Activated CD4-positive, CD25-positive, alpha-beta regulatory T cell treated with anti-CD3 and anti-CD28 coated beads, Interleukin-2, amount 50 U/mL, for 24 hours (primary cell): ENCODE measurements around the gene NHSL2.
A peak's percentile ranks its signal among the peaks of the same experiment; 100 is the strongest.
"Not testable (repeated sequence)": the region's sequence is repeated elsewhere in the genome, so short reads cannot be mapped to it uniquely, and the experiment has no call there.

Experiments used
- ATAC-seq, 2 donors: fragments of 150-1000 bp; cut with Tn5 transposase; one replicate each; pipeline ENCODE4 v1.10.0; 2021; ENCODE audit warnings: mild to moderate bottlenecking in 1 of 2, moderate library complexity in 1 of 2

NHSL2 gene

DNA sequence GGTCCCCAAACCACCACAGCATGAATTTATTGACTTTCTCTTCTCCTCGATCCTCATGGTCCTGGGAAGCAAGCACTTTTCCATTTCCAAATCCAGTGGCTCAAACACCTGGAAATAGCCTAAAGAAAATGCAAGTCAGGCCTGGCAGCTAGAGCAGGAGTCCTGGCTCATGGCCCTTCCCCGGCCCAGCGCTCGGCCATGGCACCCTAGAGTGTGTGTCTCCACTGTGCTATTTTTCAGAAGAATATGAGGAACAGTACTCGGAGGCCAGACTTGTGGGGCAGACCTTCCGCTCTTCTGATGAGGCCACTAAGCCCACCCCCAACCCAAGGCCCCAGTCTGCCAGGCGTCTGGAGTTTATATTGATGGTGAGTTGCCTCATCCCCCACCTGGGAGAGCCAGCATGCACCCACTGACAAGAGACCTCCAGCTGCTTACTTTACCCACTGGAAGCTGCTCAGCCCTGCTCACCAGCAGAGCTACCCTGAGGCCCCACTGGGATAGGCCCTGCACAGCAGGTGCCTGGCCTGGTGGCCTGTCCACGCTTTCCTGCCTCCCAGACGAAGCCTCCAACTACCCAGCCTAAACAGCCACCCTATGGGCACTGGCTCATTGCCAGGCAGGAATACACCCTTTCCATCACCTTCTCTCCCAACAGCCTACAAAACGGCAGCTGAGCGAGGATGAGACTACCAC, 223.4 kb downstream of the NHSL2 start:
- no peak for ATAC-seq

DNA sequence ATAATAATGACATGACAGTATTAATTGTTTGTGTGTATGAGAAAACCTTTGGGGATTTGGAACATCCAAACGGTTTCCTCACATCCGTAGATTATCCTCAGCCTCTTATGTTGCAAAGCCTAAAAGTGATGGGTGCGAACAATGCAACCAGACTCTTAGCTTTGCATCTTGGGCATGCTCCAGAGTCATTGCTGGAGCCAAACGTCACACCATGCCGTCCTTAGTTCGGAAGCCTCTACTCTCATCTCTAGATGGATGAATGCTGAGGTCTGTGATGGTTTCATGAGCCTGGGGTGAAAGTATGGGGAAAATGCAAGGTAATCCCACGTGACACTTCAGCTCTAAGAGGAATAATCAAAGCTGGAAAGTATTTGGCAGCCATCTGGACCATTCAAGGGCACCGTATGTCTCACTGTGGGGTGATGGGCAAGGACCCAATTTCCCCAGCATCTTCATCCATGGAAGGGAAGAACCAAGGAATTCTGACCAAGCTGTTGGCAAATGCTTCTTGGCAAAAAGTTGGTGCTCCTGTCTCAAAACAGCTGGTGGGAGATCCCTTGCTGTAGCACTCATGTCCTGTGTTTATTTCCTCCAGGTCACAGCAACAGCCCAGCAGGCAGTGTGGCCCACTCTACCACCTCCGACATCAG, 227.3 kb downstream of the NHSL2 start:
- ATAC-seq: no peak

DNA sequence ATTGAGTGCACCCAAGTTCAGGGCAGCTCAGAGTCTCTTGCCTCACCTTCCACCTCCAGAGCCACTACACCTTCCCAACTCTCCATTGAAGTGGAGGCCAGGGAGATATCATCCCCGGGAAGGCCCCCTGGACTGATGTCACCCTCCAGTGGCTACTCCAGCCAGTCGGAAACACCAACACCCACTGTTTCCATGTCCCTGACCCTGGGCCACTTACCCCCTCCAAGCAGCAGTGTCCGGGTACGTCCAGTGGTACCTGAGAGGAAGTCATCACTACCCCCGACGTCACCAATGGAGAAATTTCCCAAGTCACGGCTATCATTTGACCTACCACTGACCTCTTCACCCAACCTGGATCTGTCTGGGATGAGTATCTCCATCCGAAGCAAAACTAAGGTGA, 228.9 kb downstream of the NHSL2 start:
- ATAC-seq: no peak

DNA sequence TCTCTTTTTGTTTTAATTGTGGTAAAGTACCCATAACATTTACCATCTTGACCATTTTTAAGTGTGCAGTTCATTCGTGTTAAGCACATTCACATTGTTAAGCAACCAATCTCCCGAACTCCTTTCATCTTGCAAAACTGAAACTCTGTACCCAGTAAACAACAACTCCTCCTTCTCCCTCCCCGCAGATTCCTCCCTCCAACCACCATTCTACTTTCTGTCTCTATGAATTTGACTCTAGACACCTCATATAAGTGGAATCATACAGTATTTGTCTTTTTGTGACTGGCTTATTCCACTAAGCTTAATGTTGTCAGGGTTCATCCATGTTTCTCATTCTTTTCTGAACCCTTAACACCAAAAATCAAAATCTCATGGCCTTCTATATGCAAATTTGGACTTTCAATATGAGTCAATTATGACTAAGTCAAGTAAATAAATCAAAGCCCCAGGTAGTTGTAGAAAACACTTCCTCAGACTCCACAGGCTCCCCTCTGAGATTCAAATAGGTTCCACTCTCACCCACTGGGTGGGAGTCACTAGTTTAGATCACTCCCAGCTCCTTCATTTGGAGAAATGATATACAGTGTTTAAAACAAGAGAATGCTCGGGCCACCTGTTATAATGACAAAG, 230.8 kb downstream of the NHSL2 start:
- peak; percentile 35 to 58 for ATAC-seq

DNA sequence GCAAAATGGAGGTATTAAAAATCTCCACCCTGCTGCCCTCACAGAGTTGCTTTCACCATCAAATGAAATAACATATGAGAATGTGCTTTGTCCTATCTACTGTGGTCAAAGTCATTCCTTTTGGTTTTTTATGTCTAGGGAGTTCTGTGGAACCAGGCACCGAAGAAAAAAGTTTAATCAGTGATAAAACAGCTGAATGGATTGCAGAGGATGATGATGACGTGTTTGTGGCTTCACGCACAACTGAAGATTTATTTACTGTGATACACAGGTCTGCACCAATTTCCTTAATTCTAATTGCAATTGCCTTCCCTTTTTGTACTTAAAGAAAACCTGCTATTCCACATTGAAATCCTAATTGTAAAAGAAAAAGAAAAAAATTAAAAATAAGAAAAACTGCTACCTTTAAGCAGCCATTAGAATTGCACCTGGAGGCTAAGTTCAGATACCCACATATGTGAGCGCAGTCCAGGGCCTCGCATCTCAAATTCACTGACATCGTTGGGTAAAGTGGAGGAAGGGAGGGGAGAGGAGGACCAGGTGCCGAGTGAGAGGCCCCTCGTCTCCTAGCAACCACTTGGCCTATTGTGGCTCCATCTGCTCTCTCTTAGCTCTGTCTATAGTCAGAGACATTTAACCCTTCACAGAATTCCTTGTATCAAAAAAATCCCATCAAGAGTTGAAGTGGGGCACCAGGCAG, 231.6 kb downstream of the NHSL2 start:
- no peak for ATAC-seq

DNA sequence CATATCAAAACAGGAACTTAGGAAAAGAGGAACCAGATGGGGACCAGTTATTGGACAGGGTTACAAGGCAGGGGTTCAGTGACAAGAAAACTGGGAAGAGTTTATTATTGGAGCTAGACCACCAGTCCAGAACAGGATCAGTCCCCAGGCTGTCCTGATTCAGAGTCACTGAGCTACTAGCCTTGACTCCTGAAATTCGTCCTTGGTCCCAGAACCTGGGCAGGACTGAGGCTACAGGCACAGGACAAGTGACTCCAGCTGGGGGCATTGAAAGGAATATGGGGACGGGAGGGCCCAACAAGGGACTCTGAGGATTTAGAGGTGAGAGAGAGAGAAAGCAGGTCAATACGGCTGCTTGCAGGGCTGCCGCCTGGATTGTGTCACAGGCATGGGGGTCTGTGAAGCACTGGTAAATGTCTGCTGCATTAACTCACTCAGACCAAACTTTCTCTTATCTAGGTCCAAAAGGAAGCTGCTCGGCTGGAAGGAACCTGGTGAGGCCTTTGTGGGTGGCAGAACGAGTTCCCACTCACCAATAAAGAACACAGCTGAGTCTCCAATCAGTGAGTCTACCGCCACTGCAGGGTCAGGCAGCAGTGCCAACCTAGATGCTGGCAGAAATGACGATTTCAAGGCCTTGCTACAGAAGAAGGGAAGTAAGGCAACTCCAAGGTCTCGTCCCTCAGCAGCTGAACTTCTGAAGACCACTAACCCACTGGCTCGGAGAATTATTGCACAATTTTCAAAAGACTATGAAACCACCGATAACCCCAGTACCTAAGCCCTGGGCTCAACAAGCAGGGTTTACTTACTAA, 232.4 kb downstream of the NHSL2 start:
- no peak for ATAC-seq

- ATAC-seq: no peak
These were observed 232.9 kb downstream of the NHSL2 start for GRCh38 chrX:72143609-72143907.

DNA sequence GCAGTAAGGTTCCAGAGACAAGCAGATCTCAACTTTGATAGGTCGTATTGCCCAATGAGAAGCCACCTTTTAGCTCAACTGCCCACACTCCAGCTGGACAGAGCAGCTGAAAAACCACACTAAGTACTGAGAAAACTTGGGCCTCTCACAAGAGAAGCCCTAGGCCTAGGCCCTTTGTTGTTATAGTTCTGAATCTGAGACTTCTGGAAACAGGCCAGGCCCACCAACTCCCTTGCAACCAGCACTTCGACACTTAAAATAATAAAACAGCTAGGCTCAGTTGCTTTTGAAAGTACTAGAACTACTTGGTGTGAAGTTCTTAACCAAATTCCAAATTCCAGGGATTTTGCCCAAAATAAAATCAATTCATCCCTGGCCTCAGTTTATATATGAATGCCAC, 234.5 kb downstream of the NHSL2 start:
- no peak for ATAC-seq

- ATAC-seq: no peak
These were observed 235.9 kb downstream of the NHSL2 start for GRCh38 chrX:72146527-72146926.

- ATAC-seq: no peak
These were observed 248.1 kb downstream of the NHSL2 start for GRCh38 chrX:72158773-72159172.

- ATAC-seq: no peak
These were observed 249.1 kb downstream of the NHSL2 start for GRCh38 chrX:72159769-72160168.

DNA sequence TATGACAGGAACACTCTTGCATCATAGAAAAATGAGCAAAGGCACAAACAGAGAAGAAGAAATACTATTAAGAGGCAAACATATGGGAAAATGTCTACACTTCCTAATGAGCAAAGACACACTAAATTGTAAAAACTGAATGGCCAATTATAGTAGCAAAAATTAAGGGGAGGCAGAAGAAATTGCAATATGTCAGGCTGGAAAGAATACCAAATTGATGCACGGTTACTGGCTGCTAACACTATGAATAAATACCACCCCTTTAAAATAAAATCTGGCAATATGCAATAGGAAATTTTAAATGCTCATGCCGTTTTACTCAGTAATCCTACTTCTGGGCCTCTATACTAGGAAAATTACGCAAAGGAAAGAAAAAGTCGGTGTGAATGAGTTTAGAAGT, 254.9 kb downstream of the NHSL2 start:
- ATAC-seq: no peak

GRCh38 chrX:72169008-72169728, 258.5 kb downstream of the NHSL2 start:
- ATAC-seq: peak; percentile 78 to 88

DNA sequence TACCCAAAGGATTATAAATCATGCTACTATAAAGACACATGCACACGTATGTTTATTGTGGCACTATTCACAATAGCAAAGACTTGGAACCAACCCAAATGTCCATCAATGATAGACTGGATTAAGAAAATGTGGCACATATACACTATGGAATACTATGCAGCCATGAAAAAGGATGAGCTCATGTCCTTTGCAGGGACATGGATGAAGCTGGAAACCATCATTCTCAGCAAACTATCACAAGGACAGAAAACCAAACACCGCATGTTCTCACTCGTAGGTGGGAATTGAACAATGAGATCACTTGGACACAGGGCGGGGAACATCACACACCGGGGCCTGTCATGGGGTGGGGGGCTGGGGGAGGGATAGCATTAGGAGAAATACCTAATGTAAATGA, 265.6 kb downstream of the NHSL2 start:
- ATAC-seq: not testable (repeated sequence)

- ATAC-seq: no peak
These were observed 266.3 kb downstream of the NHSL2 start for GRCh38 chrX:72176981-72177380.

- no peak for ATAC-seq
These were observed 269.9 kb downstream of the NHSL2 start for GRCh38 chrX:72180539-72180938.

- ATAC-seq: peak; percentile 95 to 96
These were observed 270.8 kb downstream of the NHSL2 start, which contains the start of gene PIN4 for GRCh38 chrX:72181178-72182125. Gene PIN4, plus strand, starts transcription at chrX:72181757. Its CDS starts 29 bp downstream, at chrX:72181786.

GRCh38 chrX:72182924-72183323, 272.3 kb downstream of the NHSL2 start:
- ATAC-seq: no peak

DNA sequence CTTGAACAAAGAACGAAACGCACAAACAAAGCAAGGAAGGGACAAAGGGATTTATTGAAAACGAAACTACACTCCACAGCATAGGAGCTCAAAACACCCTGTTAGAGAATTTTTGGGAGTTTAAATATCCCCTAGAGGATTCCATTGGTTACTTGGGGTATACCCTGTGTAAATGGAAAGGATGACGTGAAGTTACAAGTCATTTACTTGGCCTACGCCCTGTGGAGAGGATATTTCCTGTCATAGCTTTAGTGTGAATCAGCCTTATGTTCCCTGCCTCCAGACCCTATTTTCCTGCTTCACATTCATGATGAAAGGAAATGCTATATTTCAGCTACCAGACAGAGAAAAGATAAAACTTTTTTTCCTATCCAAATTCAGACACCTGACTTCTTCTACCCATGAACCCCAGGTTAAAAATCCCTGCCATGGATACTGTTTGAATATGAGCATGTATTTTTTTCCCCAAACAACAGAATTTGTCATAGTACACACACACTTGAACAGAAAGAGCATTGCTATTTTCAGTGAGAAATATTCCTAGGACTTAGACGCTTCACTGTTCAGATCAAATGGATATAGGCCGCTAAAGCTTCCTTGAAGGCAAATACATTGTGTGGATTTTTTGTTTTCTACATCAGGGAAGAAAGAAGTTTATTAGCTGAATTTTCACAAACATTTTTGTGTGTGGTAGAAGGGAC, 291.3 kb downstream of the NHSL2 start:
- no peak for ATAC-seq
